ENCODE measurements around the gene PLA2G4E. TPM values are rescaled to one million over a fixed set of nuclear protein-coding genes. Genes with fewer than 3 reads are reported as not detected.

The PLA2G4E gene
- total and polyA plus RNA-seq, 9 of the 15 experiments (the other 6 are each of a cell fraction or from before 2014, with no cell fraction given) = 0.03 TPM; not detected in 8

DNA sequence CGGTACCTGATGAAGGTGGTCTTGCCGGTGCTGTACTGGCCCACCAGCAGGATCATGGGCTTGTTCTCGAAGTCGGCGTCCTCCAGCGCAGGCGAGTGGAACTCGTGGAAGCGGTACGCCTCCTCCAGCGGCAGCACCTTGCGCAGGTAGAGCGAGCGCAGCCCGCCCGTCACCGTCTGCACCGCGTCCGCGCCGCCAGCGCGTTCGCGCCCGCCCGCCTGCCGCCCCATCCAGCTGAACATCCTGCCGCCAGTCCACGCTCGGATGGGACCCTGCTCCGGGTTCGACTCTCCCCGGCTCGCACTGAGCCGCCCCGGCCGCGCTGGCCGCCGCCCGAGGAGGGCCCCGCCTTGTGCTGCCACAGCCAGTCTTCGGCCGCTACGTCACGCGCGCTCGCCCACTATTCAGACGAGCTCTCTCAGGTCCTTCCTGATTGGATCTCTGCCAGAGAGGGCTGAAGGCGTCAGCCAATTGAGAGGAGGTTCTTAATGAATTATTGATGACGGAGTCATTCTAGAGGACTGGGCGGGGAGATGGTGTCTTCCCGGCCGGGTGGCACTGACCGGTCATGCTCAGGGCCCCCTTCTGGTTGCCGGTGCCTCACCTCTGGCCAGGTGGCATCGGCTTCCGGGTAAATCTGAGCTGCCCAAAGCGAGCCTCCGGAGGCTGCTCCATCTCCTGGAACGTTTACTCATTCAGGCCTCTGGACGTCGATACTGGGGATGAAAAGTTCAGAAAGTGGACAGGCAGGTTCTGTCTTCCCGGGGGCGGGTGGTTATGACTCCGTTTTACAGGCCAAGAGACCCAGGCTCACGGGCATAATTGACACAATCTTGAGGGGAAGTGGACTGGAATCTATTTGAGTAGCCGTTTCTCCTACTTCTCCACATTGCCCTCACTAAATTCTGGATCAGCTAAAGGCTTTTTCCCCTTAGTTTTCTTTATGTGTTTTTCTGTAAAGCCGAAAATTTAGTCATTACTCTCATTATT lies 48.3 kb downstream of the PLA2G4E start, which contains the start of gene EHD4 (continued):
- TF ChIP-seq, protein P1, sequence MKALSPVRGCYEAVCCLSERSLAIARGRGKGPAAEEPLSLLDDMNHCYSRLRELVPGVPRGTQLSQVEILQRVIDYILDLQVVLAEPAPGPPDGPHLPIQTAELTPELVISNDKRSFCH (CRISPR knock-in tag; IDR thresholded peaks at IDR 0.05) = no peak
- TF ChIP-seq, protein P1 (tag; IDR thresholded peaks at IDR 0.05) = no peak
- no peak; the same call in 1 of the 2 replicates for TF ChIP-seq TARDBP (IDR thresholded peaks at IDR 0.05)
- peak; percentile 61 for TF ChIP-seq SP2 (IDR thresholded peaks at IDR 0.05; ENCODE audit: extremely low read depth, low read depth, low read length, poor library complexity, severe bottlenecking)
- no peak for TF ChIP-seq ZNF445 (CRISPR knock-in tag; IDR thresholded peaks at IDR 0.05; ENCODE audit: low read depth)
- no peak for TF ChIP-seq GMEB1 (CRISPR knock-in tag; IDR thresholded peaks at IDR 0.05)
- TF ChIP-seq, protein P2, sequence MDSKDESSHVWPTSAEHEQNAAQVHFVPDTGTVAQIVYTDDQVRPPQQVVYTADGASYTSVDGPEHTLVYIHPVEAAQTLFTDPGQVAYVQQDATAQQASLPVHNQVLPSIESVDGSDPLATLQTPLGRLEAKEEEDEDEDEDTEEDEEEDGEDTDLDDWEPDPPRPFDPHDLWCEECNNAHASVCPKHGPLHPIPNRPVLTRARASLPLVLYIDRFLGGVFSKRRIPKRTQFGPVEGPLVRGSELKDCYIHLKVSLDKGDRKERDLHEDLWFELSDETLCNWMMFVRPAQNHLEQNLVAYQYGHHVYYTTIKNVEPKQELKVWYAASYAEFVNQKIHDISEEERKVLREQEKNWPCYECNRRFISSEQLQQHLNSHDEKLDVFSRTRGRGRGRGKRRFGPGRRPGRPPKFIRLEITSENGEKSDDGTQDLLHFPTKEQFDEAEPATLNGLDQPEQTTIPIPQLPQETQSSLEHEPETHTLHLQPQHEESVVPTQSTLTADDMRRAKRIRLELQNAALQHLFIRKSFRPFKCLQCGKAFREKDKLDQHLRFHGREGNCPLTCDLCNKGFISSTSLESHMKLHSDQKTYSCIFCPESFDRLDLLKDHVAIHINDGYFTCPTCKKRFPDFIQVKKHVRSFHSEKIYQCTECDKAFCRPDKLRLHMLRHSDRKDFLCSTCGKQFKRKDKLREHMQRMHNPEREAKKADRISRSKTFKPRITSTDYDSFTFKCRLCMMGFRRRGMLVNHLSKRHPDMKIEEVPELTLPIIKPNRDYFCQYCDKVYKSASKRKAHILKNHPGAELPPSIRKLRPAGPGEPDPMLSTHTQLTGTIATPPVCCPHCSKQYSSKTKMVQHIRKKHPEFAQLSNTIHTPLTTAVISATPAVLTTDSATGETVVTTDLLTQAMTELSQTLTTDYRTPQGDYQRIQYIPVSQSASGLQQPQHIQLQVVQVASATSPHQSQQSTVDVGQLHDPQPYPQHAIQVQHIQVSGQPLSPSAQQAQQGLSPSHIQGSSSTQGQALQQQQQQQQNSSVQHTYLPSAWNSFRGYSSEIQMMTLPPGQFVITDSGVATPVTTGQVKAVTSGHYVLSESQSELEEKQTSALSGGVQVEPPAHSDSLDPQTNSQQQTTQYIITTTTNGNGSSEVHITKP (IDR thresholded peaks at IDR 0.05; ENCODE audit: partially characterized antibody) = peak; percentile 75
- TF ChIP-seq NFE2 (IDR thresholded peaks at IDR 0.05; ENCODE audit: low read depth) = no peak
- TF ChIP-seq, protein P3, sequence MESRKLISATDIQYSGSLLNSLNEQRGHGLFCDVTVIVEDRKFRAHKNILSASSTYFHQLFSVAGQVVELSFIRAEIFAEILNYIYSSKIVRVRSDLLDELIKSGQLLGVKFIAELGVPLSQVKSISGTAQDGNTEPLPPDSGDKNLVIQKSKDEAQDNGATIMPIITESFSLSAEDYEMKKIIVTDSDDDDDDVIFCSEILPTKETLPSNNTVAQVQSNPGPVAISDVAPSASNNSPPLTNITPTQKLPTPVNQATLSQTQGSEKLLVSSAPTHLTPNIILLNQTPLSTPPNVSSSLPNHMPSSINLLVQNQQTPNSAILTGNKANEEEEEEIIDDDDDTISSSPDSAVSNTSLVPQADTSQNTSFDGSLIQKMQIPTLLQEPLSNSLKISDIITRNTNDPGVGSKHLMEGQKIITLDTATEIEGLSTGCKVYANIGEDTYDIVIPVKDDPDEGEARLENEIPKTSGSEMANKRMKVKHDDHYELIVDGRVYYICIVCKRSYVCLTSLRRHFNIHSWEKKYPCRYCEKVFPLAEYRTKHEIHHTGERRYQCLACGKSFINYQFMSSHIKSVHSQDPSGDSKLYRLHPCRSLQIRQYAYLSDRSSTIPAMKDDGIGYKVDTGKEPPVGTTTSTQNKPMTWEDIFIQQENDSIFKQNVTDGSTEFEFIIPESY (CRISPR knock-in tag; IDR thresholded peaks at IDR 0.05) = no peak
- TF ChIP-seq, protein P4, sequence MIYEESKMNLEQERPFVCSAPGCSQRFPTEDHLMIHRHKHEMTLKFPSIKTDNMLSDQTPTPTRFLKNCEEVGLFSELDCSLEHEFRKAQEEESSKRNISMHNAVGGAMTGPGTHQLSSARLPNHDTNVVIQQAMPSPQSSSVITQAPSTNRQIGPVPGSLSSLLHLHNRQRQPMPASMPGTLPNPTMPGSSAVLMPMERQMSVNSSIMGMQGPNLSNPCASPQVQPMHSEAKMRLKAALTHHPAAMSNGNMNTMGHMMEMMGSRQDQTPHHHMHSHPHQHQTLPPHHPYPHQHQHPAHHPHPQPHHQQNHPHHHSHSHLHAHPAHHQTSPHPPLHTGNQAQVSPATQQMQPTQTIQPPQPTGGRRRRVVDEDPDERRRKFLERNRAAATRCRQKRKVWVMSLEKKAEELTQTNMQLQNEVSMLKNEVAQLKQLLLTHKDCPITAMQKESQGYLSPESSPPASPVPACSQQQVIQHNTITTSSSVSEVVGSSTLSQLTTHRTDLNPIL (CRISPR knock-in tag; IDR thresholded peaks at IDR 0.05) = no peak
- TF ChIP-seq SIN3A (IDR thresholded peaks at IDR 0.05; ENCODE audit: borderline replicate concordance in 2 of 2, control insufficient read depth in 1 of 2, low read depth in 2 of 2, low read length in 2 of 2) = peak; percentile 24 to 25; a peak in 1 of 4 replicates
- no peak for TF ChIP-seq ZNF165 (CRISPR knock-in tag; IDR thresholded peaks at IDR 0.05; ENCODE audit: borderline replicate concordance)
- no peak for TF ChIP-seq NFATC3 (IDR thresholded peaks at IDR 0.05)
- no peak for TF ChIP-seq EHMT2 (IDR thresholded peaks at IDR 0.05)
- 0 out of 2 replicates have a peak, but pooled peaks have one; percentile 7 for TF ChIP-seq SPI1 (IDR thresholded peaks at IDR 0.05; ENCODE audit: borderline replicate concordance, low read depth, low read length)
- no peak for TF ChIP-seq SRSF7 (optimal IDR thresholded peaks at IDR 0.05; ENCODE audit: low read depth, low read length)
- no peak for TF ChIP-seq ZNF780A (CRISPR knock-in tag; IDR thresholded peaks at IDR 0.05)
- no peak for TF ChIP-seq MTA2 (IDR thresholded peaks at IDR 0.05; ENCODE audit: low read depth)
